Measurements from ENCODE around the gene AP4E1. TPM values are rescaled to one million over a fixed set of nuclear protein-coding genes. Genes with fewer than 3 reads are reported as not detected.

AP4E1 gene
- total and polyA plus RNA-seq, 2 of the 8 experiments (the other 6 are each of a cell fraction or from before 2014, with no cell fraction given), result 1.4 to 10.9 TPM

DNA sequence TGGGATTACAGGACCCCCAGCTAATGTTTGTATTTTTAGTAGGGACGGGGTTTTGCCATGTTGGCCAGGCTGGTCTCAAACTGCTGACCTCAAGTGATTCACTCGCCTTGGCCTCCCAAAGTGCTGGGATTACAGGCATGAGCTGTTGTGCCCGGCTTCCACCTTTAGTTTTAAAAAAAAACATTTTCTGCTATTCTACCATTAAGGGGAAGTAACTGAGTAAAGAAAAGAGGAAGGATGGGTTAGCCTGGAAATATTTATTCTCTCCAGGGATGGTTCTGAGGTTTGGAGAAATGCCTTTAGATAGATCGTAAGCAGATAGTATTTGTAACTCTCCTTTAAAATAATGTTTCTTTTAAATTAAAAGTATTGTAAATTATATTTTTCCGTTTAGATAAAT lies 3.1 kb downstream of the AP4E1 start:
- H3K56ac ChIP-seq (replicated peaks; ENCODE audit: insufficient read length, low read depth, low read length), result no peak overlapping the region
- H4K5ac ChIP-seq (ENCODE audit: insufficient read length, low read depth, low read length), result no peak overlapping the region
- H3K4me2 ChIP-seq (ENCODE audit: insufficient read depth in 1 of 2, low read depth in 2 of 2, low read length in 2 of 2), result no peak overlapping the region
- no peak overlapping the region for H3K27ac ChIP-seq (ENCODE audit: low read depth, low read length)
- POLR2A ChIA-PET (ENCODE audit: partially characterized antibody), result no interaction called here
- FAIRE-seq, result no peak
- H3K27me3 ChIP-seq (replicated peaks in 1 of 4; ENCODE audit: control insufficient read depth in 3 of 4, extremely low read depth in 1 of 4, insufficient read depth in 3 of 4, low read length in 3 of 4), result no peaks in the 10 kb centered on the region
- peaks cover 2% of the 10 kb centered on the region; the same call in 1 of the 2 replicates for H3K23me2 ChIP-seq (ENCODE audit: low read depth, low read length)
- H2BK5ac ChIP-seq (ENCODE audit: low read depth, low read length), result no peak overlapping the region
- CTCF ChIA-PET (ENCODE audit: partially characterized antibody), result no interaction called here
- no peak overlapping the region for H3K18ac ChIP-seq (ENCODE audit: extremely low read depth, low read length)
- no peak overlapping the region for H2AFZ ChIP-seq (ENCODE audit: low read length)
- H4K91ac ChIP-seq (replicated peaks; ENCODE audit: insufficient read length, low read length), result no peak overlapping the region
- H3K79me1 ChIP-seq (ENCODE audit: low read depth, low read length), result no peaks in the 10 kb centered on the region
- no peak overlapping the region for H3K9ac ChIP-seq (replicated peaks in 1 of 4; ENCODE audit: extremely low read depth in 1 of 4, low read depth in 3 of 4, low read length in 3 of 4)
- DNase-seq (ENCODE audit: low read depth in 1 of 2, low spot score in 2 of 2), result no peak
- peaks cover 0 to 15% (median 2%) of the 10 kb centered on the region in 4 experiments; a peak in 5 of 8 replicates for H3K36me3 ChIP-seq (ENCODE audit: control insufficient read depth in 2 of 4, insufficient read depth in 4 of 4, low read length in 3 of 4)
- H2BK20ac ChIP-seq (ENCODE audit: low read length), result no peak overlapping the region
- H3K4me1 ChIP-seq (replicated peaks in 1 of 4; ENCODE audit: control insufficient read depth in 3 of 4, insufficient read depth in 4 of 4, low read length in 3 of 4), result peaks cover 0 to 3% (median 0%) of the 10 kb centered on the region in 4 experiments; a peak in 2 of 7 replicates
- H4K20me1 ChIP-seq (replicated peaks in 1 of 2; ENCODE audit: control insufficient read depth in 1 of 2, insufficient read depth in 2 of 2, low read length in 2 of 2), result no peaks in the 10 kb centered on the region
- no peak overlapping the region for H3K14ac ChIP-seq (ENCODE audit: insufficient read length)
- H3K9me3 ChIP-seq (ENCODE audit: insufficient read depth in 2 of 2, low read depth in 1 of 2, low read length in 1 of 2), result no peaks in the 10 kb centered on the region
- WGBS, 2 experiments (ENCODE audit: extremely low coverage in 1 of 2, insufficient coverage in 1 of 2, insufficient read length in 1 of 2, insufficient replicate concordance in 2 of 2, low coverage in 1 of 2, low lambda C conversion rate in 2 of 2, missing lambda C conversion rate in 1 of 2), result 78% methylated on average over 5 of the region's 5 CpGs; no CpG with 5 or more reads in 1 of the 2 experiments
- peaks cover 0 to 9% of the 10 kb centered on the region in 2 experiments; a peak in 1 of 4 replicates for H3K79me2 ChIP-seq (ENCODE audit: control insufficient read depth in 1 of 2, insufficient read depth in 2 of 2, low read length in 2 of 2)
- H3K23ac ChIP-seq (ENCODE audit: insufficient read length), result no peak overlapping the region
- no peak overlapping the region for H3K4me3 ChIP-seq (ENCODE audit: extremely low read depth in 1 of 4, insufficient read depth in 2 of 4, low read depth in 3 of 4, low read length in 4 of 4)
- no peak overlapping the region for H2BK15ac ChIP-seq (ENCODE audit: low read length)
- H4K8ac ChIP-seq (ENCODE audit: extremely low read depth, insufficient read depth, low read length), result no peak overlapping the region
- H2BK12ac ChIP-seq (ENCODE audit: low read depth, low read length), result no peak overlapping the region
- no peak overlapping the region for H2AK5ac ChIP-seq (ENCODE audit: low read depth, low read length)
- no peak overlapping the region for H3K4ac ChIP-seq (replicated peaks; ENCODE audit: insufficient read length, low read depth, low read length)
- no peak overlapping the region for H2BK120ac ChIP-seq (replicated peaks; ENCODE audit: low read depth, low read length)
- TF ChIP-seq GABPA (IDR thresholded peaks at IDR 0.05; ENCODE audit: borderline replicate concordance, insufficient read depth, low read length), result no peak
- TF ChIP-seq SAP30 (IDR thresholded peaks at IDR 0.05; ENCODE audit: insufficient read depth, insufficient replicate concordance, low read length), result no peak
- TF ChIP-seq RXRA (IDR thresholded peaks at IDR 0.05; ENCODE audit: insufficient read depth, low read depth, low read length), result no peak
- no peak for TF ChIP-seq PHF8 (conservative IDR thresholded peaks at IDR 0.05; ENCODE audit: low read depth, low read length)
- no peak for TF ChIP-seq MAFK (IDR thresholded peaks at IDR 0.05; ENCODE audit: low read depth, low read length)
- no peak for TF ChIP-seq CREB1 (IDR thresholded peaks at IDR 0.05)
- TF ChIP-seq BACH1 (IDR thresholded peaks at IDR 0.05; ENCODE audit: low read length), result no peak
- TF ChIP-seq EZH2 (IDR thresholded peaks at IDR 0.05; ENCODE audit: low read depth, low read length, severe bottlenecking), result no peak
- TF ChIP-seq GTF2F1 (IDR thresholded peaks at IDR 0.05; ENCODE audit: borderline replicate concordance, low read depth, low read length), result no peak
- no peak for TF ChIP-seq SRF (IDR thresholded peaks at IDR 0.05; ENCODE audit: low read depth, low read length)
- no peak for TF ChIP-seq BRCA1 (IDR thresholded peaks at IDR 0.05; ENCODE audit: low read depth, low read length)
- TF ChIP-seq TAF7 (optimal IDR thresholded peaks at IDR 0.05; ENCODE audit: borderline replicate concordance, low read depth, low read length), result no peak
- TF ChIP-seq SUZ12 (IDR thresholded peaks at IDR 0.05; ENCODE audit: low read length), result no peak
- no peak for TF ChIP-seq KDM4A (IDR thresholded peaks at IDR 0.05; ENCODE audit: low read depth, low read length, severe bottlenecking)
- no peak for TF ChIP-seq CBX8 (IDR thresholded peaks at IDR 0.05; ENCODE audit: borderline replicate concordance, low read depth, low read length)
